NB4 (cell line): ENCODE results near the gene SLC23A1.

Experiments
- MYC ChIP-seq: IDR thresholded peaks from 2 replicates; pipeline ENCODE4 v1.6.1; 2011; ENCODE audit warnings: low read depth, low read length
- TF ChIP-seq, protein P1 (sequence below): IDR thresholded peaks from 2 replicates; pipeline ENCODE4 v1.6.1; 2011; ENCODE audit warnings: low read depth, low read length
- TF ChIP-seq, protein P2 (sequence below): IDR thresholded peaks from one replicate; pipeline ENCODE4 v1.5.1; 2012; ENCODE audit warnings: low read depth, low read length

GRCh38 chr5:139381837-139382761 is 998 bp downstream of the SLC23A1 start:
- TF ChIP-seq, protein P1, sequence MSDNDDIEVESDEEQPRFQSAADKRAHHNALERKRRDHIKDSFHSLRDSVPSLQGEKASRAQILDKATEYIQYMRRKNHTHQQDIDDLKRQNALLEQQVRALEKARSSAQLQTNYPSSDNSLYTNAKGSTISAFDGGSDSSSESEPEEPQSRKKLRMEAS, result no peak
- TF ChIP-seq, protein P2, sequence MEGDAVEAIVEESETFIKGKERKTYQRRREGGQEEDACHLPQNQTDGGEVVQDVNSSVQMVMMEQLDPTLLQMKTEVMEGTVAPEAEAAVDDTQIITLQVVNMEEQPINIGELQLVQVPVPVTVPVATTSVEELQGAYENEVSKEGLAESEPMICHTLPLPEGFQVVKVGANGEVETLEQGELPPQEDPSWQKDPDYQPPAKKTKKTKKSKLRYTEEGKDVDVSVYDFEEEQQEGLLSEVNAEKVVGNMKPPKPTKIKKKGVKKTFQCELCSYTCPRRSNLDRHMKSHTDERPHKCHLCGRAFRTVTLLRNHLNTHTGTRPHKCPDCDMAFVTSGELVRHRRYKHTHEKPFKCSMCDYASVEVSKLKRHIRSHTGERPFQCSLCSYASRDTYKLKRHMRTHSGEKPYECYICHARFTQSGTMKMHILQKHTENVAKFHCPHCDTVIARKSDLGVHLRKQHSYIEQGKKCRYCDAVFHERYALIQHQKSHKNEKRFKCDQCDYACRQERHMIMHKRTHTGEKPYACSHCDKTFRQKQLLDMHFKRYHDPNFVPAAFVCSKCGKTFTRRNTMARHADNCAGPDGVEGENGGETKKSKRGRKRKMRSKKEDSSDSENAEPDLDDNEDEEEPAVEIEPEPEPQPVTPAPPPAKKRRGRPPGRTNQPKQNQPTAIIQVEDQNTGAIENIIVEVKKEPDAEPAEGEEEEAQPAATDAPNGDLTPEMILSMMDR, result no peak
- no peak for TF ChIP-seq MYC
